Colonic mucosa (tissue), 4 donors: ENCODE results near the gene PNPLA5. TPM values are rescaled to one million over a fixed set of nuclear protein-coding genes. Genes with fewer than 3 reads are reported as not detected.

ENCODE experiments used
- DNase-seq: peaks from one replicate; pipeline ENCODE4 v3.0.0-alpha.2; 2020
- H3K27ac ChIP-seq: fragments of 200-600 bp; one replicate; pipeline ENCODE4 v1.8.0; 2021
- H3K27me3 ChIP-seq: fragments of 200-600 bp; one replicate; pipeline ENCODE4 v1.8.0; 2021
- H3K36me3 ChIP-seq: fragments of 200-600 bp; one replicate; pipeline ENCODE4 v1.8.0; 2021
- H3K4me1 ChIP-seq: fragments of 200-600 bp; one replicate; pipeline ENCODE4 v1.8.0; 2021; ENCODE audit warnings: mild to moderate bottlenecking
- H3K4me3 ChIP-seq: fragments of 200-600 bp; one replicate; pipeline ENCODE4 v1.8.0; 2021
- H3K9ac ChIP-seq, 2 donors: one replicate each; pipeline ENCODE4 v1.7.0; 2013; ENCODE audit warnings: control low read depth in 2 of 2, low read depth in 2 of 2, low read length in 2 of 2
- H3K9me3 ChIP-seq: fragments of 200-600 bp; one replicate; pipeline ENCODE4 v1.8.0; 2021
- intact Hi-C: fragments of 100-400 bp; cut with DNase I; formaldehyde crosslinking; loops from one replicate; pipeline ENCODE4 v1.14.1; 2022
- total RNA-seq, 2 donors: library from RNA; stranded (reverse); fragmentation: NEBNext Ultra II Directional in 1 of 2; extraction: Animal tissue kit (Norgen Biotek cat#: 25700) in 1 of 2; gene quantifications; one replicate each; pipeline ENCODE4 v1.2.1, GENCODE V29; 2021
- TF ChIP-seq, protein P1 (sequence below): fragments of 200-600 bp; IDR thresholded peaks from one replicate; pipeline ENCODE4 v1.8.0; 2022; ENCODE audit warnings: antibody characterized with exemption, mild to moderate bottlenecking
- donor health status: healthy.
- donor health status: DM: no; HTN: no; CAD: no.
- donor health status: DM: no; HTN: no; CAD: no.

PNPLA5 gene
- total RNA-seq, 2 donors from 2014 or later: not detected

DNA sequence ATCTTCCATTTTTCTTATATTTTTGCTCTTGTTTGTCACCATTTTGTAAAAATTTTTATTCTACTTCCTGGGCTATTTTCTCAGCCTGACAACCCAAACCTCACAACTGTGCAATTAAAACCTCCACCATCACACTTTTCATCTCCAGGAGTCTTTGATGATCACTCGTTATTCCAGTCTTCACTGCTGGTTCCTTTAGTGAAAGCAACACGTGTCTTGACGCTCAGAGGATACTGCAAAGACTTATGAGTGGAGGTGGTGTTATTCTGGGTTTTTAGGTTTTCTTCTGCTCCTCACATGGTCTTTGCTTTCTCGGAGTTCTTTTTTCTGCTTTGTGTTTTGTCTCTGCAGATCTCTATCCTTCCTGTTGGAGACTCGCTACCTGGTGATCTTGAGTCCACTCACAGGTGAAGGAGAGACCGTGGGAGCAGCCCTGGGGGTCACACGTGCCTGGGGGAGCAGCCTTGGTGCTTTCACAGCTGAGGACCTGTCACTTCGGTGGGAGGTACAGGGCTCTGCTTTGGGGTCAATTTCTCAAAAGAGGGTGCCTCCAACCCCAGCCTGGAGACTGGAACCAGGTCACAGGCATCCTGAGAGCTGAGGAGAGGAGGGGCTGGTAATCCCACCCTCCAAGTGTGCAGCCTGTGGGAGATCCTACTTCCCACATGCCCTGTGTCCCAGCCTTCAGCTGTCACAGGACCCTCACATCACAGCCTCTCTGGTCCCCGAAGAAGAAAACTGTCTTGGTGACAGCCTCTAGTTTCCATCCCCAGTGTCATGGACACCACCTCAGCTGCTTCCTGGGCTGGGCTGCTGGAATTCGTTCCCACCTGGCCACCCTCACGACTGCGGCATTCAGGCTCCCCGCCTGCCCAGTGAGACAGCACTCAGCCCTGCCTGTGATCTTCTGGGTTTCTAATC, 40.5 kb downstream of the PNPLA5 start:
- H3K27me3 ChIP-seq: no peaks in the 10 kb centered on the region
- DNase-seq: no peak
- no peak overlapping the region for H3K4me3 ChIP-seq
- H3K36me3 ChIP-seq: no peaks in the 10 kb centered on the region
- H3K4me1 ChIP-seq: no peaks in the 10 kb centered on the region
- no peak overlapping the region for H3K9ac ChIP-seq
- no peak overlapping the region for H3K27ac ChIP-seq
- intact Hi-C loops: no loop called here
- no peaks in the 10 kb centered on the region for H3K9me3 ChIP-seq
- TF ChIP-seq, protein P1, sequence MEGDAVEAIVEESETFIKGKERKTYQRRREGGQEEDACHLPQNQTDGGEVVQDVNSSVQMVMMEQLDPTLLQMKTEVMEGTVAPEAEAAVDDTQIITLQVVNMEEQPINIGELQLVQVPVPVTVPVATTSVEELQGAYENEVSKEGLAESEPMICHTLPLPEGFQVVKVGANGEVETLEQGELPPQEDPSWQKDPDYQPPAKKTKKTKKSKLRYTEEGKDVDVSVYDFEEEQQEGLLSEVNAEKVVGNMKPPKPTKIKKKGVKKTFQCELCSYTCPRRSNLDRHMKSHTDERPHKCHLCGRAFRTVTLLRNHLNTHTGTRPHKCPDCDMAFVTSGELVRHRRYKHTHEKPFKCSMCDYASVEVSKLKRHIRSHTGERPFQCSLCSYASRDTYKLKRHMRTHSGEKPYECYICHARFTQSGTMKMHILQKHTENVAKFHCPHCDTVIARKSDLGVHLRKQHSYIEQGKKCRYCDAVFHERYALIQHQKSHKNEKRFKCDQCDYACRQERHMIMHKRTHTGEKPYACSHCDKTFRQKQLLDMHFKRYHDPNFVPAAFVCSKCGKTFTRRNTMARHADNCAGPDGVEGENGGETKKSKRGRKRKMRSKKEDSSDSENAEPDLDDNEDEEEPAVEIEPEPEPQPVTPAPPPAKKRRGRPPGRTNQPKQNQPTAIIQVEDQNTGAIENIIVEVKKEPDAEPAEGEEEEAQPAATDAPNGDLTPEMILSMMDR: no peak

DNA sequence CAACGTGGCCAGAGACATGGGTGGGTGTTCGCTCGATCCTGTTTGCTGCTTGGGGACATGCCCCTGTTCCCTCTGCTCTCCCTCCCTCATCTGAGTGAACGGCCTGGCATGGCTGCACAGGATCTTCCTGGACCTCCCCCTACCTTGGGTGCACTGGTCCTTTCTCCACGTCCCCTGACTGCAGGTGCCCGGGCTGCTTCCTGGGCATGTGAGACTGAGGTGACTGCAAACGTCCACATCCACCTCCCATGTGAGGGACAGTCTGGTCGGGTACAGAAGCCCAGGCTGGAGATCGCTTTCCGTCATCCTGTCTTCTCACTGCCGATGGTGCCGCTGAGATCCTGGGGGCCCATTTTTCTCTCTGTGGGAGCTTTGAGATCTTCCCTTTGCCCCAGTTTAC, 41.3 kb downstream of the PNPLA5 start:
- Histone ChIP-seq H3K9me3 (no peaks in the 10 kb centered on the region), H3K27me3 (no peaks in the 10 kb centered on the region), H3K27ac (no peak overlapping the region), H3K9ac (no peak overlapping the region), H3K4me1 (no peaks in the 10 kb centered on the region), H3K4me3 (no peak overlapping the region), H3K36me3 (no peaks in the 10 kb centered on the region)
- TF ChIP-seq, protein P1: no peak
- intact Hi-C loops: no loop called here
- no peak for DNase-seq

DNA sequence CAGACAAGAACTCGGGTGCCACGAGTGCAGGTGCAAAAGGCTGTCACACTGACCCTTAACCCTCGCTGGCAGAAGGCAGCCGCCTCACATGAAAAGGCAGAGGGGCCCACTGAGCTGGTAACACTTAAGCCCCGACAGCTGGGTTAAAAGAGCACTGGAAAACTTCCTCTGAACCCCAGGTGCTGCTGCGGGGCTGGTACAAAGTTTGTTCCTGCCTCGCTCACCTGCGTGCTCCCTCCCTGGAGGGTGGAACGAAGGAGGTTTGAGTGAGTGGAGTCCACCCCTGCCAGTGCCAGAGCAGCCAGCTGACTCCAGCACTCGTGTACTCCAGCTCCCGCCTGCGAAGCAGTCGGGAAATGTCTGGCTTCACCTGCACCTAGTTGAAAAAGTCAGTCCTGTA, 42.1 kb downstream of the PNPLA5 start:
- intact Hi-C loops: loop anchor here (10.0 kb wide), 1 partner anchor 55 kb away; no protein-coding TSS in a partner anchor
- H3K4me1 ChIP-seq: no peaks in the 10 kb centered on the region
- no peaks in the 10 kb centered on the region for H3K27me3 ChIP-seq
- H3K9me3 ChIP-seq: no peaks in the 10 kb centered on the region
- DNase-seq: no peak
- H3K36me3 ChIP-seq: no peaks in the 10 kb centered on the region
- TF ChIP-seq, protein P1: no peak
- H3K4me3 ChIP-seq: no peak overlapping the region
- no peak overlapping the region for H3K9ac ChIP-seq
- no peak overlapping the region for H3K27ac ChIP-seq

DNA sequence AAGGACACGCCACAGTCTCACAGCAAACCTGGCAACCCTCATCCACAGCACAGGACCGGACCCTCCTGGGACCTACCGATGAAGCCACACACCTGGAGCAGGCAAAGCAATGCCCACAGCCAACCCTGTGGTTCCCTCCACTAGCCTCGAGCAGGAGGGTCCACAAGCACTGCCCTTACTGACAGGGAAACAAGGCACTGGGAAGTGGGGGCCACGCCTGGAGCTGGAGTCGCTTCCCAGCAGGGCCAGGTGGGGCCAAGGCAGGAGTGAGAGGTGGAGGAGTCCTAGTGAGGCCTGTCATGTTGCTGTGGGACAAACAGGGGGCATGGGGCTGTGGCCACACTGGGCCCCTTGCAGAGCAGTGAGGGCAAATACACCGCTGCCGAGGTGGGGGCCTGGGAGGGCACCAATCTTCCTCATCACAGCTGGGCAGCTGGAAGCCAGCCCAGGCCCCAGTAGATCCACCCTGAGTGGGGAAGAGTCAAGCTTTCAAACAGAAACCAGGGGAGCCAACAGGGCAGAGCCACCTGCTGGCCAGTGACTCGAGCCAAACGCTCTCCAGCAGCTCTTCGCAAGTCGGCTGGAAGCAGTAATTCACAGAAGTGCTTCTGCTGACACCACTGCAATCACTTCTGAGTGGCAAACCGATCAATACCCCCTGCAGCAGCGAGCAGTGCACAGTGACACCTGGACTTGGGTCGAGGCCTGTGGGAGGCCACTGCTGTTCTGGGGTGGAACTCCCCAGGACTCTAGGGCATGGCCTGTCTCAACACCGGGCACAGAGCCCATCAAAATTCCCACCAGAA, 43.2 kb downstream of the PNPLA5 start:
- no peaks in the 10 kb centered on the region for H3K27me3 ChIP-seq
- H3K9ac ChIP-seq: no peak overlapping the region
- H3K36me3 ChIP-seq: no peaks in the 10 kb centered on the region
- H3K4me3 ChIP-seq: no peak overlapping the region
- H3K9me3 ChIP-seq: no peaks in the 10 kb centered on the region
- H3K4me1 ChIP-seq: no peaks in the 10 kb centered on the region
- H3K27ac ChIP-seq: no peak overlapping the region
- intact Hi-C loops: loop anchor here (10.0 kb wide), 1 partner anchor 56 kb away; no protein-coding TSS in a partner anchor
- TF ChIP-seq, protein P1: no peak
- no peak for DNase-seq

DNA sequence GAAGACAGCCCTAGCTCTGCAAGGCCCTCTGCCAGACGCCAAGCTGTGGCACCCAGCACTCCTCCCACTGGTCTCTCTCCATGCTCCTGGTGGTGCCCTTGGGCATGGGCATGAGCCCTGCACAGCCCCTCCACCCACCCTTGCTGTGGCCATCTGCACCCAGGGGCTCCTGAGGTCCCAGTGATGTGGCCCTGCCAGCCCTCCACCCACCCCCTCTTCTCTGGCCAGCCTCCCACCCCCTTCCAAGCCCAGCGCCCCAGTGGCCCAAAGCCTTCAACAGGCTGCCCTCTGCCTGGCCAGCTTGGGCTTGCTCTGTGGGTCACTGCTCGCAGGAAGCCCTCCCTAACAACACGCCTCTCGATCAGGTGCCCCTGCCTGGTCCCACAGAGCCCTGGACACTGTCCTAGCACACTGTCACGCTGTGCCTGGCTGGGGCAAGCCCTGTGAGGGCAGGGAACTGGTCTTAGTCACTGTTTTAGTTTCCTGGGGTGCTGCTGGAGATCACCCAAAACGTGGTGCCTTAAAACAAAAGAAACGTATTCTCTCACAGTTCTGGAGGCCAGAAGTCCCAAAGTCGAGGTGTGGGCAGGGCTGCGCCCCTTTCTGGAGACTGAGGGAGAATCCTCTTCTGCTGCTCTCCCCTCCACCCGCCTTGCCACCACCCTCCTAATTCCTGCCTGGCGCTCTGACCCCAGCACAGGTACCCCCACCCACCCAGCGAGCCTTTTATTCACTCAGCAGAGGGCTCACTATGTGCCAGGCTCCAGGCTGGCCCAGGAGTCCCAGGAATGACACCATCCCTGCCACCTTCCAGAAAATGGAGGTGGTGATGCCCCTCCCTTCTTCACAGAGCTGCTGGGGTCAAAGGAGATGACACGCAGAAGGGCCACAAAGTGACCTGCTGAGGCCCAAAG, 44.2 kb downstream of the PNPLA5 start:
- intact Hi-C loops: loop anchor here (10.0 kb wide), 1 partner anchor 57 kb away; no protein-coding TSS in a partner anchor
- TF ChIP-seq, protein P1: no peak
- H3K4me3 ChIP-seq: no peak overlapping the region
- no peaks in the 10 kb centered on the region for H3K9me3 ChIP-seq
- H3K27me3 ChIP-seq: no peaks in the 10 kb centered on the region
- no peak overlapping the region for H3K27ac ChIP-seq
- DNase-seq: no peak
- no peaks in the 10 kb centered on the region for H3K4me1 ChIP-seq
- H3K36me3 ChIP-seq: no peaks in the 10 kb centered on the region
- H3K9ac ChIP-seq: no peak overlapping the region
